SU-DHL-6 (cell line): Measurements from ENCODE around the gene PKD1L1.

ENCODE experiments used
- H2AFZ ChIP-seq: fragments of 200-600 bp; sonication (generic); 2 replicates; pipeline ENCODE4 v1.6.1; 2014; ENCODE audit warnings: low read depth, mild to moderate bottlenecking, moderate library complexity, mixed read lengths, antibody characterized with exemption, low read length; ENCODE audit not compliant: severe bottlenecking
- H3F3A ChIP-seq: fragments of 200-600 bp; shearing (Covaris generic); 2 replicates; pipeline ENCODE4 v1.6.0; 2016; ENCODE audit warnings: antibody characterized with exemption, mild to moderate bottlenecking; ENCODE audit not compliant: insufficient read depth
- H3K27ac ChIP-seq: fragments of 200-600 bp; sonication (generic); 2 replicates; pipeline ENCODE4 v1.5.1; 2016; ENCODE audit warnings: low read depth, mild to moderate bottlenecking, low read length, moderate library complexity, mixed read lengths
- H3K27me3 ChIP-seq: fragments of 200-600 bp; sonication (generic), shearing (Covaris generic); 2 replicates; pipeline ENCODE4 v1.6.0; 2014; ENCODE audit warnings: mild to moderate bottlenecking, low read length
- H3K36me3 ChIP-seq: fragments of 200-600 bp; sonication (generic); 2 replicates; pipeline ENCODE4 v1.6.1; 2014; ENCODE audit warnings: mild to moderate bottlenecking, low read length, mixed read lengths
- H3K4me2 ChIP-seq: fragments of 300-600, 200-600 bp; shearing (Covaris generic), sonication (generic); 2 replicates; pipeline ENCODE4 v1.6.0; 2014; ENCODE audit warnings: low read length, low read depth, mild to moderate bottlenecking; ENCODE audit not compliant: poor library complexity, severe bottlenecking
- H3K4me3 ChIP-seq: fragments of 200-600 bp; sonication (generic); 2 replicates; pipeline ENCODE4 v1.5.1; 2014; ENCODE audit warnings: antibody characterized with exemption, low read length, mild to moderate bottlenecking, mixed read lengths; ENCODE audit not compliant: insufficient read depth, poor library complexity, severe bottlenecking
- H3K79me2 ChIP-seq: fragments of 200-600 bp; sonication (generic); 2 replicates; pipeline ENCODE4 v1.6.1; 2014; ENCODE audit warnings: mild to moderate bottlenecking, low read length, moderate library complexity; ENCODE audit not compliant: insufficient read depth
- H3K9ac ChIP-seq: fragments of 200-600 bp; sonication (generic); 2 replicates; pipeline ENCODE4 v1.7.0; 2014; ENCODE audit warnings: mild to moderate bottlenecking, low read length
- H3K9me2 ChIP-seq: fragments of 200-600 bp; sonication (generic); replicated peaks from 2 replicates; pipeline ENCODE4 v1.6.1; 2014; ENCODE audit warnings: low read length; ENCODE audit not compliant: insufficient read depth
- H3K9me3 ChIP-seq: fragments of 200-600 bp; sonication (generic); 2 replicates; pipeline ENCODE4 v1.6.1; 2014; ENCODE audit warnings: low read length, mixed read lengths; ENCODE audit not compliant: insufficient read depth
- H4K20me1 ChIP-seq: fragments of 200-600 bp; sonication (generic); 2 replicates; pipeline ENCODE4 v1.6.1; 2014; ENCODE audit warnings: low read depth, mild to moderate bottlenecking, antibody characterized with exemption, low read length, moderate library complexity, mixed read lengths
- CTCF ChIP-seq: fragments of 200-600 bp; sonication (generic); IDR thresholded peaks from one replicate; pipeline ENCODE4 v1.5.1; 2017; ENCODE audit warnings: antibody characterized with exemption, mild to moderate bottlenecking, low read length, moderate library complexity; ENCODE audit not compliant: insufficient read depth, poor library complexity, severe bottlenecking
- EZH2phosphoT487 ChIP-seq: fragments of 200-600 bp; sonication (generic), shearing (Covaris generic); conservative IDR thresholded peaks from 2 replicates; pipeline ENCODE4 v1.6.1; 2018; ENCODE audit warnings: mild to moderate bottlenecking, antibody characterized with exemption, low read length, moderate library complexity, mixed read lengths

PKD1L1 gene

GRCh38 chr7:47812429-47813136 lies 135.7 kb downstream of the PKD1L1 start:
- no peaks in the 10 kb centered on the region for H4K20me1 ChIP-seq
- H3K36me3 ChIP-seq, result no peaks in the 10 kb centered on the region
- H3K27me3 ChIP-seq, result no peaks in the 10 kb centered on the region
- no peak overlapping the region for H3K9ac ChIP-seq
- H3K4me3 ChIP-seq, result no peak overlapping the region
- no peak overlapping the region for H3K27ac ChIP-seq
- no peaks in the 10 kb centered on the region for H3K9me3 ChIP-seq
- no peaks in the 10 kb centered on the region for H3F3A ChIP-seq
- H3K9me2 ChIP-seq, result no peaks in the 10 kb centered on the region
- H3K4me2 ChIP-seq, result no peak overlapping the region
- TF ChIP-seq CTCF (no peak), EZH2phosphoT487 (no peak)
- no peak overlapping the region for H2AFZ ChIP-seq
- no peaks in the 10 kb centered on the region for H3K79me2 ChIP-seq

GRCh38 chr7:47811632-47812380 lies 136.5 kb downstream of the PKD1L1 start:
- H3K9me3 ChIP-seq, result no peaks in the 10 kb centered on the region
- H4K20me1 ChIP-seq, result no peaks in the 10 kb centered on the region
- H3K79me2 ChIP-seq, result no peaks in the 10 kb centered on the region
- no peaks in the 10 kb centered on the region for H3F3A ChIP-seq
- no peaks in the 10 kb centered on the region for H3K27me3 ChIP-seq
- no peaks in the 10 kb centered on the region for H3K36me3 ChIP-seq
- H2AFZ ChIP-seq, result no peak overlapping the region
- H3K9me2 ChIP-seq, result no peaks in the 10 kb centered on the region
- H3K4me3 ChIP-seq, result no peak overlapping the region
- no peak overlapping the region for H3K9ac ChIP-seq
- no peak overlapping the region for H3K4me2 ChIP-seq
- H3K27ac ChIP-seq, result no peak overlapping the region
- TF ChIP-seq EZH2phosphoT487, result no peak
- TF ChIP-seq CTCF, result no peak

GRCh38 chr7:47809387-47809786 lies 138.9 kb downstream of the PKD1L1 start:
- H3K27ac ChIP-seq, result no peak overlapping the region
- no peak overlapping the region for H3K4me3 ChIP-seq
- H3K9me3 ChIP-seq, result no peaks in the 10 kb centered on the region
- H3K27me3 ChIP-seq, result no peaks in the 10 kb centered on the region
- TF ChIP-seq CTCF, result no peak
- no peak overlapping the region for H3K4me2 ChIP-seq
- no peak overlapping the region for H2AFZ ChIP-seq
- H3F3A ChIP-seq, result no peaks in the 10 kb centered on the region
- H3K36me3 ChIP-seq, result no peaks in the 10 kb centered on the region
- H4K20me1 ChIP-seq, result no peaks in the 10 kb centered on the region
- H3K9me2 ChIP-seq, result no peaks in the 10 kb centered on the region
- no peaks in the 10 kb centered on the region for H3K79me2 ChIP-seq
- no peak overlapping the region for H3K9ac ChIP-seq
